OCI-LY7 (cell line): Measurements from ENCODE around the gene RNF212B. TPM values are rescaled to one million over a fixed set of nuclear protein-coding genes. Genes with fewer than 3 reads are reported as not detected.

Experiments
- BruUV-seq: library from RNA; stranded (reverse); fragments of 400-500 nt; replicated peaks from 2 replicates; lab custom pipeline; 2021; lab: Mats Ljungman, UMichigan
- CTCF ChIA-PET: fragments of 300-600 bp; sonication (Branson Sonifier 250); formaldehyde crosslinking; loops from one replicate; lab custom pipeline; 2022; ENCODE audit warnings: antibody characterized with exemption; ENCODE audit not compliant: unreplicated experiment; lab: Charles Lee
- POLR2A ChIA-PET: fragments of 300-600 bp; sonication (Branson Sonifier 250); formaldehyde crosslinking; loops from one replicate; lab custom pipeline; 2022; ENCODE audit warnings: antibody characterized with exemption; lab: Charles Lee
- DNase-seq: peaks from one replicate; pipeline ENCODE4 v3.0.0-alpha.2; 2015; ENCODE audit warnings: low spot score
- H2AFZ ChIP-seq: fragments of 200-600 bp; sonication (generic), shearing (Covaris generic); 2 replicates; pipeline ENCODE4 v1.6.1; 2014; ENCODE audit warnings: mild to moderate bottlenecking, antibody characterized with exemption, low read length, moderate library complexity
- H3K27ac ChIP-seq: fragments of 200-600 bp; sonication (generic); 2 replicates; pipeline ENCODE4 v1.5.1; 2014; ENCODE audit warnings: mixed run types, low read depth, mild to moderate bottlenecking, moderate library complexity, low read length, inconsistent platforms; ENCODE audit not compliant: poor library complexity, severe bottlenecking
- H3K36me3 ChIP-seq: fragments of 200-600 bp; sonication (generic); 2 replicates; pipeline ENCODE4 v1.6.1; 2014; ENCODE audit warnings: mild to moderate bottlenecking, antibody characterized with exemption, low read length, moderate library complexity, mixed read lengths; ENCODE audit not compliant: insufficient read depth
- H3K4me1 ChIP-seq: fragments of 200-600 bp; sonication (generic); 2 replicates; pipeline ENCODE4 v1.5.1; 2014; ENCODE audit warnings: mild to moderate bottlenecking, low read length; ENCODE audit not compliant: insufficient read depth, poor library complexity, severe bottlenecking
- H3K4me2 ChIP-seq: fragments of 200-600 bp; sonication (generic); 2 replicates; pipeline ENCODE4 v1.6.1; 2014; ENCODE audit warnings: mild to moderate bottlenecking, low read length
- H3K4me3 ChIP-seq: fragments of 200-600 bp; sonication (generic); 2 replicates; pipeline ENCODE4 v1.5.1; 2014; ENCODE audit warnings: mild to moderate bottlenecking, low read depth, low read length; ENCODE audit not compliant: poor library complexity, severe bottlenecking
- H3K79me2 ChIP-seq: fragments of 200-600 bp; sonication (generic); 2 replicates; pipeline ENCODE4 v1.6.1; 2016; ENCODE audit warnings: low read depth, mild to moderate bottlenecking, low read length, moderate library complexity, mixed read lengths; ENCODE audit not compliant: insufficient read depth
- H3K9me2 ChIP-seq: fragments of 200-600 bp; sonication (generic); 2 replicates; pipeline ENCODE4 v1.6.1; 2016; ENCODE audit warnings: mild to moderate bottlenecking, low read length, mixed read lengths; ENCODE audit not compliant: insufficient read depth
- H3K9me3 ChIP-seq: fragments of 200-600 bp; sonication (generic); 2 replicates; pipeline ENCODE4 v1.6.1; 2014; ENCODE audit warnings: mild to moderate bottlenecking, mixed run types, low read length, mixed read lengths
- H4K20me1 ChIP-seq: fragments of 200-600 bp; sonication (generic); 2 replicates; pipeline ENCODE4 v1.6.1; 2014; ENCODE audit warnings: mild to moderate bottlenecking, antibody characterized with exemption, low read length, moderate library complexity, mixed read lengths; ENCODE audit not compliant: insufficient read depth
- CTCF ChIP-seq: fragments of 200-600 bp; sonication (generic); conservative IDR thresholded peaks from 2 replicates; pipeline ENCODE4 v1.5.1; 2014; ENCODE audit warnings: mild to moderate bottlenecking, antibody characterized with exemption, low read length, moderate library complexity, mixed read lengths
- EZH2phosphoT487 ChIP-seq: fragments of 200-600 bp; sonication (generic); IDR thresholded peaks from 2 replicates; pipeline ENCODE4 v1.6.1; 2018; ENCODE audit warnings: low read depth, borderline replicate concordance, mild to moderate bottlenecking, mixed run types, antibody characterized with exemption, low read length, moderate library complexity, mixed read lengths
- intact Hi-C: fragments of 100-400 bp; cut with micrococcal nuclease; formaldehyde crosslinking; loops from one replicate; pipeline ENCODE4 v1.10.0; 2022; ENCODE audit not compliant: unreplicated experiment
- total RNA-seq, 2 experiments: library from RNA; depleted of rRNA in 1 of 2; stranded (reverse); fragments of >200 nt in 1 of 2; shearing (Covaris generic) in 1 of 2; gene quantifications; 2 replicates each; pipeline ENCODE4 v1.2.3, GENCODE V29; 2014 to 2022

RNF212B gene
- total RNA-seq, 2 experiments from 2014 or later: not detected

GRCh38 chr14:23286902-23287479 lies 49.3 kb downstream of the RNF212B start:
- no peaks in the 10 kb centered on the region for H4K20me1 ChIP-seq
- peak overlapping the region; percentile 28 for H3K27ac ChIP-seq
- ChIA-PET CTCF (interaction anchor here (0.7 to 1.0 kb wide), 3 partner anchors 14 to 496 kb away, joined by 3 to 4 read pairs (median 3); partner anchors contain the start of gene PPP1R3E), POLR2A (interaction anchor here (0.8 to 2.9 kb wide), 6 partner anchors 10 to 215 kb away, joined by 3 to 13 read pairs (median 5); partner anchors contain the start of genes BCL2L2 and PPP1R3E)
- intact Hi-C loops: loop anchor here (1.0 to 5.0 kb wide), 2 partner anchors 14 to 165 kb away; no protein-coding TSS in a partner anchor
- peaks cover 14% of the 10 kb centered on the region; the same call in 1 of the 2 replicates for H3K79me2 ChIP-seq
- H3K4me3 ChIP-seq: peak overlapping the region; percentile 91
- H3K4me2 ChIP-seq: peak overlapping the region; percentile 89
- H3K4me1 ChIP-seq: peaks cover 13% of the 10 kb centered on the region
- peak overlapping the region; percentile 91; the same call in 1 of the 2 replicates for H2AFZ ChIP-seq
- no peak for DNase-seq
- H3K36me3 ChIP-seq: no peaks in the 10 kb centered on the region
- no peak for TF ChIP-seq EZH2phosphoT487
- no peak for TF ChIP-seq CTCF
- H3K9me3 ChIP-seq: no peaks in the 10 kb centered on the region
- TSS peak; percentile 83 for BruUV-seq
- H3K9me2 ChIP-seq: no peaks in the 10 kb centered on the region

- POLR2A ChIA-PET: interaction anchor here (1.1 to 1.6 kb wide), 4 partner anchors 12 to 175 kb away, joined by 3 to 5 read pairs (median 4); partner anchors contain the start of gene PABPN1
- Histone ChIP-seq H2AFZ (peak overlapping the region; percentile 28; the same call in 1 of the 2 replicates), H3K4me3 (no peak overlapping the region), H3K79me2 (no peaks in the 10 kb centered on the region; the same call in 1 of the 2 replicates), H3K27ac (no peak overlapping the region), H3K4me1 (peaks cover 19% of the 10 kb centered on the region), H3K9me2 (no peaks in the 10 kb centered on the region), H3K4me2 (peak overlapping the region; percentile 46), H3K36me3 (peaks cover 34% of the 10 kb centered on the region), H4K20me1 (no peaks in the 10 kb centered on the region), H3K9me3 (no peaks in the 10 kb centered on the region)
- CTCF ChIA-PET: no interaction called here
- no TSS peak for BruUV-seq
- DNase-seq: peak; percentile 84
- intact Hi-C loops: loop anchor here (2.0 kb wide), 1 partner anchor 30 kb away; no protein-coding TSS in a partner anchor
- TF ChIP-seq EZH2phosphoT487 (no peak), CTCF (peak; percentile 92)
Observed at GRCh38 chr14:23294734-23295561, 57.2 kb downstream of the RNF212B start.
